OCI-LY1 (cell line): ENCODE measurements around the gene ZNF221.

Experiments used
- EZH2 ChIP-seq: fragments of 200-600 bp; sonication (generic), shearing (Covaris generic); IDR thresholded peaks from 2 replicates; pipeline ENCODE4 v1.8.0; 2017; ENCODE audit warnings: borderline replicate concordance, mixed run types, mild to moderate bottlenecking, antibody characterized with exemption, low read length, moderate library complexity, mixed read lengths
- TF ChIP-seq, protein P1 (sequence below): fragments of 200-600 bp; sonication (generic), shearing (Covaris generic); IDR thresholded peaks from 2 replicates; pipeline ENCODE4 v1.5.1; 2017; ENCODE audit warnings: mild to moderate bottlenecking, antibody characterized with exemption, low read length, moderate library complexity, mixed read lengths

DNA sequence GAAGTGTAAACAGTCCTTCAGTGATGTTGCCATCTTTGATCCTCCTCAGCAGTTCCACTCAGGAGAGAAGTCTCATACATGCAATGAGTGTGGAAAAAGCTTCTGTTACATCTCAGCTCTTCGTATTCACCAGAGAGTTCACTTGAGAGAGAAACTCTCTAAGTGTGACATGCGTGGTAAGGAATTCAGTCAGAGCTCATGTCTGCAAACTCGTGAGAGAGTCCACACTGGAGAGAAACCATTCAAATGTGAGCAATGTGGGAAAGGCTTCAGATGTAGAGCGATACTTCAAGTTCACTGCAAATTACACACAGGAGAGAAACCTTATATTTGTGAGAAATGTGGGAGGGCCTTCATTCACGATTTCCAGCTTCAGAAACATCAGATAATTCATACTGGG, 59.4 kb downstream of the ZNF221 start:
- TF ChIP-seq, protein P1, sequence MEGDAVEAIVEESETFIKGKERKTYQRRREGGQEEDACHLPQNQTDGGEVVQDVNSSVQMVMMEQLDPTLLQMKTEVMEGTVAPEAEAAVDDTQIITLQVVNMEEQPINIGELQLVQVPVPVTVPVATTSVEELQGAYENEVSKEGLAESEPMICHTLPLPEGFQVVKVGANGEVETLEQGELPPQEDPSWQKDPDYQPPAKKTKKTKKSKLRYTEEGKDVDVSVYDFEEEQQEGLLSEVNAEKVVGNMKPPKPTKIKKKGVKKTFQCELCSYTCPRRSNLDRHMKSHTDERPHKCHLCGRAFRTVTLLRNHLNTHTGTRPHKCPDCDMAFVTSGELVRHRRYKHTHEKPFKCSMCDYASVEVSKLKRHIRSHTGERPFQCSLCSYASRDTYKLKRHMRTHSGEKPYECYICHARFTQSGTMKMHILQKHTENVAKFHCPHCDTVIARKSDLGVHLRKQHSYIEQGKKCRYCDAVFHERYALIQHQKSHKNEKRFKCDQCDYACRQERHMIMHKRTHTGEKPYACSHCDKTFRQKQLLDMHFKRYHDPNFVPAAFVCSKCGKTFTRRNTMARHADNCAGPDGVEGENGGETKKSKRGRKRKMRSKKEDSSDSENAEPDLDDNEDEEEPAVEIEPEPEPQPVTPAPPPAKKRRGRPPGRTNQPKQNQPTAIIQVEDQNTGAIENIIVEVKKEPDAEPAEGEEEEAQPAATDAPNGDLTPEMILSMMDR = no peak
- no peak for TF ChIP-seq EZH2
